Activated CD8-positive, alpha-beta T cell treated with anti-CD3 and anti-CD28 coated beads for 36 hours (primary cell): ENCODE results near the gene CD300C. TPM values are rescaled to one million over a fixed set of nuclear protein-coding genes. Genes with fewer than 3 reads are reported as not detected.

Source experiments
- ATAC-seq: fragments of 200-7000 bp; cut with Tn5 transposase; one replicate; pipeline ENCODE4 v1.10.0; 2021; ENCODE audit warnings: mild to moderate bottlenecking, moderate library complexity
- CTCF ChIA-PET: fragments of 350-600 bp; sonication (Branson Sonifier 250); formaldehyde crosslinking; loops from one replicate; lab custom pipeline; 2021; ENCODE audit warnings: antibody characterized with exemption; lab: Charles Lee
- POLR2A ChIA-PET: fragments of 350-600 bp; sonication (Branson Sonifier 250); formaldehyde crosslinking; loops from one replicate; lab custom pipeline; 2021; ENCODE audit warnings: antibody characterized with exemption; lab: Charles Lee
- DNase-seq: peaks from one replicate; pipeline ENCODE4 v3.0.0-alpha.2; 2020
- H3K27ac Mint-ChIP-seq: one replicate; pipeline ENCODE4 v1.8.0; 2021; ENCODE audit warnings: mild to moderate bottlenecking, mixed read lengths
- H3K27me3 Mint-ChIP-seq: one replicate; pipeline ENCODE4 v1.8.0; 2021; ENCODE audit warnings: mixed read lengths
- H3K36me3 Mint-ChIP-seq: one replicate; pipeline ENCODE4 v1.8.0; 2021; ENCODE audit warnings: low read depth, mixed read lengths
- H3K4me1 Mint-ChIP-seq: one replicate; pipeline ENCODE4 v1.8.0; 2021; ENCODE audit warnings: low read depth, mixed read lengths
- H3K4me3 Mint-ChIP-seq: one replicate; pipeline ENCODE4 v1.8.0; 2021; ENCODE audit warnings: mild to moderate bottlenecking, moderate library complexity, mixed read lengths
- H3K9me3 Mint-ChIP-seq: one replicate; pipeline ENCODE4 v1.8.0; 2021; ENCODE audit warnings: mixed read lengths
- CTCF ChIP-seq: fragments of 200-600 bp; IDR thresholded peaks from one replicate; pipeline ENCODE4 v1.8.0; 2022; ENCODE audit warnings: antibody characterized with exemption, mild to moderate bottlenecking
- intact Hi-C: fragments of 100-400 bp; cut with micrococcal nuclease; formaldehyde crosslinking; loops from one replicate; pipeline ENCODE4 v1.10.0; 2022
- total RNA-seq, 2 experiments: library from RNA; stranded (reverse); gene quantifications; one replicate each; pipeline ENCODE4 v1.2.3, GENCODE V29; 2021

Gene CD300C
- total RNA-seq, 2 experiments from 2014 or later: not detected

- CTCF ChIA-PET: no interaction called here
- no peaks in the 10 kb centered on the region for H3K36me3 Mint-ChIP-seq
- H3K27me3 Mint-ChIP-seq: peaks cover 4% of the 10 kb centered on the region
- POLR2A ChIA-PET: no interaction called here
- no peaks in the 10 kb centered on the region for H3K9me3 Mint-ChIP-seq
- DNase-seq: no peak
- no peak for ATAC-seq
- intact Hi-C loops: no loop called here
- H3K4me3 Mint-ChIP-seq: no peak overlapping the region
- TF ChIP-seq CTCF: no peak
- H3K4me1 Mint-ChIP-seq: peaks cover 7% of the 10 kb centered on the region
- peak overlapping the region; percentile 73 for H3K27ac Mint-ChIP-seq
Observed at GRCh38 chr17:74547264-74547663, 1.3 kb upstream of the CD300C start.

GRCh38 chr17:74546586-74546985 lies 671 bp upstream of the CD300C start:
- ATAC-seq (no peak), DNase-seq (no peak)
- no peak overlapping the region for H3K4me3 Mint-ChIP-seq
- no peak overlapping the region for H3K27ac Mint-ChIP-seq
- H3K4me1 Mint-ChIP-seq: peaks cover 7% of the 10 kb centered on the region
- peaks cover 4% of the 10 kb centered on the region for H3K27me3 Mint-ChIP-seq
- intact Hi-C loops: no loop called here
- no peaks in the 10 kb centered on the region for H3K36me3 Mint-ChIP-seq
- ChIA-PET POLR2A (no interaction called here), CTCF (no interaction called here)
- no peak for TF ChIP-seq CTCF
- no peaks in the 10 kb centered on the region for H3K9me3 Mint-ChIP-seq

- H3K4me1 Mint-ChIP-seq: peaks cover 7% of the 10 kb centered on the region
- no peaks in the 10 kb centered on the region for H3K9me3 Mint-ChIP-seq
- CTCF ChIA-PET: interaction anchor here (0.9 to 1.3 kb wide), 2 partner anchors 21 to 58 kb away, joined by 3 to 5 read pairs; no protein-coding TSS in a partner anchor
- DNase-seq: no peak
- ATAC-seq: no peak
- intact Hi-C loops: no loop called here
- H3K27me3 Mint-ChIP-seq: peaks cover 3% of the 10 kb centered on the region
- no peak overlapping the region for H3K4me3 Mint-ChIP-seq
- no peaks in the 10 kb centered on the region for H3K36me3 Mint-ChIP-seq
- TF ChIP-seq CTCF: no peak
- POLR2A ChIA-PET: no interaction called here
- H3K27ac Mint-ChIP-seq: no peak overlapping the region
Observed at GRCh38 chr17:74544991-74545842, 698 bp downstream of the CD300C start.

- no peaks in the 10 kb centered on the region for H3K9me3 Mint-ChIP-seq
- CTCF ChIA-PET: no interaction called here
- no peaks in the 10 kb centered on the region for H3K36me3 Mint-ChIP-seq
- DNase-seq: no peak
- intact Hi-C loops: no loop called here
- no peak for TF ChIP-seq CTCF
- no peak overlapping the region for H3K27ac Mint-ChIP-seq
- no peaks in the 10 kb centered on the region for H3K27me3 Mint-ChIP-seq
- POLR2A ChIA-PET: no interaction called here
- H3K4me1 Mint-ChIP-seq: peaks cover 7% of the 10 kb centered on the region
- no peak overlapping the region for H3K4me3 Mint-ChIP-seq
- ATAC-seq: no peak
Observed at GRCh38 chr17:74543891-74544760, 1.8 kb downstream of the CD300C start.

- Mint-ChIP-seq H3K4me1 (peaks cover 7% of the 10 kb centered on the region), H3K9me3 (no peaks in the 10 kb centered on the region), H3K27ac (no peak overlapping the region), H3K27me3 (no peaks in the 10 kb centered on the region), H3K36me3 (no peaks in the 10 kb centered on the region), H3K4me3 (no peak overlapping the region)
- ATAC-seq (no peak), DNase-seq (no peak)
- POLR2A ChIA-PET: no interaction called here
- CTCF ChIA-PET: no interaction called here
- intact Hi-C loops: no loop called here
- no peak for TF ChIP-seq CTCF
Observed at GRCh38 chr17:74543406-74543805, 2.5 kb downstream of the CD300C start.
